C4-2B (cell line): ENCODE results near the gene ACBD6.

Experiments used
- CTCF ChIP-seq: fragments of 450-650 bp; conservative IDR thresholded peaks from 2 replicates; pipeline ENCODE4 v1.5.1; 2017; ENCODE audit warnings: mild to moderate bottlenecking
- ZFX ChIP-seq: fragments of 450-650 bp; IDR thresholded peaks from 2 replicates; pipeline ENCODE4 v1.6.1; 2017

DNA sequence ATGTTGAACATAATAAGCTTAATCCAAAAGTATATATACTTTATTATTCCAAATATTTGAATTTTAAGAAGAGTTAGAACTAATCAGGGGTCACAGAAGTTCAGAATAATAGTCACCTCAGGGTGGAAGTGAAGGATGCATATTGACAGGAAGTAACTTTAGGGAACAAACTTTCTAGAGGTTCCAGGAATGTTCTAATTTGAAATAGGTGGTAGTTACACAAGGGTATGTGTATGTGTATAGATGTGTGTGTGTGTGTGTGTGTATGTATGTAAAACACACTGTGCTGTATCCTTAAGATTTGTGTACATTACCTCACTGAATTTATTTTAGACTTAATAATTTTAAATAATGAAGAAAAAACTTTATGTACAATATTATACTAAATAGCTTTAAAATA, 110.4 kb downstream of the ACBD6 start:
- TF ChIP-seq CTCF (no peak), ZFX (no peak)
